GM10847 (cell line): ENCODE data around the gene VSTM2L.

Source experiments
- POLR2A ChIP-seq: IDR thresholded peaks from 2 replicates; pipeline ENCODE4 v1.6.1; 2011; ENCODE audit not compliant: insufficient read length; ENCODE audit errors: extremely low read depth

Gene VSTM2L

DNA sequence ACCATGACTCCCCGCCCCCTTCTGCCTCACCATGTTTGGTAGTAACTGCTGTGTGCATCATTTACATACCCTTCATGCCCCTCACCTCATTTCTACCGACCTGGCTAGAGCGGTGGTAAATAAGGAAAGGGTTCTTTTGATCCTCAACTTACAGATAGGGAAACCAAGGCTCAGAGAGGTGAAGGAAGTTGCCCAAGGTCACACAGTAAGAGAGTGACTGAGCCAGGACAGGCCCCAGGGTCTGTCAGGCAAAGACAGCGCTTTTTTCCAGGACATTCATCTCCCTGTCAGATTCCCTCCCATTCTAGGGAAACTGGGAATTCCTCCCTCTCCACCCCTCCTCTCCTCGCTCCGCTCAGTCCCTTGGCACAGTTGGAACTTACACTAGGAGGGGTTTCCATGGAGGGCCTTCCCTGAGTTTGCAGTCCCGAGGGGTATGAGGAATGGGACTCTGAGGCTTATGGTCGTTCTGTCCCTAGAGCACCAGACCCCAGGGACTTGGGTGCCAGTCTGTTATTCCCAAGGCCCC is 2.0 kb downstream of the VSTM2L start:
- no peak for TF ChIP-seq POLR2A

GRCh38 chr20:37905671-37906613 is 3.0 kb downstream of the VSTM2L start:
- TF ChIP-seq POLR2A: no peak

GRCh38 chr20:37907330-37907676 is 4.4 kb downstream of the VSTM2L start:
- TF ChIP-seq POLR2A: no peak

- TF ChIP-seq POLR2A: no peak
Observed at GRCh38 chr20:37907677-37908401, 4.9 kb downstream of the VSTM2L start.

GRCh38 chr20:37911261-37911660 is 8.3 kb downstream of the VSTM2L start:
- no peak for TF ChIP-seq POLR2A

DNA sequence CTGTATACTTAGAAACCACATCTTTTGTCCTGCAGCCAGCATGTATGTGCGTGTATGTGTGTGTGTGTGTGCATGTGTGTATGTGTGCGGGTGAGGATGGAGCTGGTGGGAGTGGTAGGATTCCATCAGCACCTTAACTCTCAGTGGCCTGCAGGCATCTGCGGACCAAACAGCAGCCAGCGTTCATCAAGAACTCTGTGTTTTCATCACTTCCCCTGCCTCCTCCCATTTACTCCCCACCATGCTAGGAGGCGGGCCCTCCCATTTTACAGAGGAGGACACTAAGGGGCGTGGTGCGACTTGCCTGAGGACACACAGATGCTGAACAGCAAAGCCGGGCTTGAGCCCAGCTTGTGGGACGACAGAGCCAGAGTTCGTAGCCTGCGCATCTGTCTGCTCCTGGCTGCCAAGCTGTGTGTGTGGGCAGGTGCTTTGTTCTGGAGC is 8.9 kb downstream of the VSTM2L start:
- no peak for TF ChIP-seq POLR2A

GRCh38 chr20:37912874-37913273 is 9.9 kb downstream of the VSTM2L start:
- TF ChIP-seq POLR2A: no peak

- TF ChIP-seq POLR2A: no peak
Observed at GRCh38 chr20:37913567-37914366, 10.8 kb downstream of the VSTM2L start.

GRCh38 chr20:37914367-37914671 is 11.4 kb downstream of the VSTM2L start:
- TF ChIP-seq POLR2A: no peak

- TF ChIP-seq POLR2A: no peak
Observed at GRCh38 chr20:37914672-37915433, 11.9 kb downstream of the VSTM2L start.

DNA sequence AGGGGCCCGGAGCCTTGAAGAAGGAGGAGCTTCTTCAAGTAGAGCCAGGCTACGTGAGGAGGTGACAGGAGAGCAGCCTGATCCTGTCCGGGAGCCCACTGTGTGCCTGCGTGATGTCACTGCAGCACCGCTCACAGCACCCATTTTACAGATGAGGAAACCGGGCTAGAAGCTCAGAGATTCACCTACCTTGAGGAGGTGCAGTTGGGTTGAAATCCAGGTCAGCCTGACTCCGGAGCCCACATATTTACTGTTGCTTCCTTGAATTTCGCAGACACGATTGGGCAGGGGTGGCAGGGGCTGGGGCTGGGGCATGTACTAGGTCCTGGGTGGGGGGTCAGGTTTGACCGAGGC is 12.5 kb downstream of the VSTM2L start:
- no peak for TF ChIP-seq POLR2A

GRCh38 chr20:37915800-37916570 is 13.1 kb downstream of the VSTM2L start:
- TF ChIP-seq POLR2A: no peak

- no peak for TF ChIP-seq POLR2A
Observed at GRCh38 chr20:37917461-37917860, 14.5 kb downstream of the VSTM2L start.

GRCh38 chr20:37918035-37918434 is 15.1 kb downstream of the VSTM2L start:
- TF ChIP-seq POLR2A: no peak
